Astrocyte of the spinal cord (primary cell): ENCODE data around the gene NLRP1.

Source experiments
- DNase-seq: peaks from one replicate; pipeline ENCODE4 v3.0.0; 2011; ENCODE audit warnings: low read depth, low spot score
- H3K4me3 ChIP-seq: 2 replicates; pipeline ENCODE4 v1.5.1; 2011; ENCODE audit warnings: low read depth, mild to moderate bottlenecking, low read length, moderate library complexity
- CTCF ChIP-seq: IDR thresholded peaks from 2 replicates; pipeline ENCODE4 v1.5.1; 2012; ENCODE audit warnings: low read depth, mild to moderate bottlenecking, low read length, inconsistent platforms
- in situ Hi-C: cut with HindIII; loops from 2 replicates; pipeline ENCODE4 v1.10.0; 2017; ENCODE audit warnings: low sequenced_read_pairs

Gene NLRP1

GRCh38 chr17:5535436-5535835, 48.9 kb downstream of the NLRP1 start:
- no peak for DNase-seq
- in situ Hi-C loops: no loop called here
- no peak overlapping the region for H3K4me3 ChIP-seq
- no peak for TF ChIP-seq CTCF

- H3K4me3 ChIP-seq: no peak overlapping the region
- no peak for DNase-seq
- in situ Hi-C loops: no loop called here
- no peak for TF ChIP-seq CTCF
These were observed 50.6 kb downstream of the NLRP1 start for GRCh38 chr17:5533486-5534315.

GRCh38 chr17:5532581-5532980, 51.7 kb downstream of the NLRP1 start:
- in situ Hi-C loops: no loop called here
- DNase-seq: no peak
- H3K4me3 ChIP-seq: no peak overlapping the region
- no peak for TF ChIP-seq CTCF

GRCh38 chr17:5531085-5531418, 53.3 kb downstream of the NLRP1 start:
- TF ChIP-seq CTCF: no peak
- H3K4me3 ChIP-seq: no peak overlapping the region
- in situ Hi-C loops: no loop called here
- no peak for DNase-seq

GRCh38 chr17:5530265-5531084, 53.8 kb downstream of the NLRP1 start:
- in situ Hi-C loops: no loop called here
- TF ChIP-seq CTCF: no peak
- DNase-seq: no peak
- H3K4me3 ChIP-seq: no peak overlapping the region

GRCh38 chr17:5527601-5528250, 56.6 kb downstream of the NLRP1 start:
- TF ChIP-seq CTCF: no peak
- in situ Hi-C loops: no loop called here
- no peak overlapping the region for H3K4me3 ChIP-seq
- no peak for DNase-seq
